Limb (tissue), 2 donors: ENCODE results near the gene XAGE1A.
"Not testable (repeated sequence)": the region's sequence is repeated elsewhere in the genome, so short reads cannot be mapped to it uniquely, and the experiment has no call there.

Source experiments
- DNase-seq, 2 donors: peaks; one replicate each; pipeline ENCODE4 v3.0.0-alpha.2; 2016; ENCODE audit errors: extremely low spot score in 2 of 2

The XAGE1A gene

GRCh38 chrX:52495545-52496418, at the start of gene XAGE1A:
Gene XAGE1A, plus strand, starts transcription at chrX:52495808. Its CDS starts 1,554 bp downstream, at chrX:52497362.
- not testable (repeated sequence) for DNase-seq

GRCh38 chrX:52452031-52452430, 43.6 kb upstream of the XAGE1A start:
- DNase-seq, result not testable (repeated sequence)

- not testable (repeated sequence) for DNase-seq
These were observed 24.3 kb upstream of the XAGE1A start for GRCh38 chrX:52471301-52471700.

GRCh38 chrX:52496419-52496772, 788 bp downstream of the XAGE1A start:
- DNase-seq, result not testable (repeated sequence)

- not testable (repeated sequence) for DNase-seq
These were observed 5.8 kb downstream of the XAGE1A start for GRCh38 chrX:52501362-52501761.

GRCh38 chrX:52504551-52504950, 8.9 kb downstream of the XAGE1A start:
- no peak for DNase-seq

- no peak for DNase-seq
These were observed 11.7 kb downstream of the XAGE1A start for GRCh38 chrX:52507331-52507730.

GRCh38 chrX:52509916-52510315, 14.3 kb downstream of the XAGE1A start:
- DNase-seq, result no peak

GRCh38 chrX:52511126-52511525, 15.5 kb downstream of the XAGE1A start:
- not testable (repeated sequence) for DNase-seq

GRCh38 chrX:52516110-52516986, 20.7 kb downstream of the XAGE1A start:
- DNase-seq, result not testable (repeated sequence)

- not testable (repeated sequence) for DNase-seq
These were observed 21.3 kb downstream of the XAGE1A start, which contains the start of gene XAGE1B for GRCh38 chrX:52516987-52517325. Gene XAGE1B, minus strand, starts transcription at chrX:52517063. Its CDS starts 1,536 bp downstream, at chrX:52515527.

- not testable (repeated sequence) for DNase-seq
These were observed 45.4 kb downstream of the XAGE1A start for GRCh38 chrX:52541051-52541450.

GRCh38 chrX:52542311-52542710, 46.7 kb downstream of the XAGE1A start:
- DNase-seq, result no peak

- no peak for DNase-seq
These were observed 48.7 kb downstream of the XAGE1A start for GRCh38 chrX:52544147-52544840.

- not testable (repeated sequence) for DNase-seq
These were observed 53.2 kb downstream of the XAGE1A start for GRCh38 chrX:52548769-52549168.
